SK-N-SH (cell line): Measurements from ENCODE around the gene JAKMIP3.

Experiments used
- EZH2phosphoT487 ChIP-seq: fragments of 200-600 bp; sonication (generic); IDR thresholded peaks from 2 replicates; pipeline ENCODE4 v1.6.1; 2017; ENCODE audit warnings: low read depth, mixed run types, mild to moderate bottlenecking, antibody characterized with exemption, moderate library complexity, borderline replicate concordance
- FOXJ3 ChIP-seq: sonication (generic); formaldehyde crosslinking; IDR thresholded peaks from 2 replicates; pipeline ENCODE4 v1.5.1; 2020; ENCODE audit warnings: mild to moderate bottlenecking, missing genetic modification reagents
- GABPA ChIP-seq: IDR thresholded peaks from 2 replicates; pipeline ENCODE4 v1.4.0; 2012; ENCODE audit warnings: low read depth, mild to moderate bottlenecking
- JUND ChIP-seq: IDR thresholded peaks from 2 replicates; pipeline ENCODE4 v1.4.0; 2012
- POLR2AphosphoS5 ChIP-seq: IDR thresholded peaks from 2 replicates; pipeline ENCODE4 v1.6.1; 2012; ENCODE audit warnings: low read depth, low read length
- RAD21 ChIP-seq: IDR thresholded peaks from 2 replicates; pipeline ENCODE4 v1.6.1; 2012; ENCODE audit warnings: mild to moderate bottlenecking, low read length
- RXRA ChIP-seq: IDR thresholded peaks from 2 replicates; pipeline ENCODE4 v1.4.0; 2012; ENCODE audit warnings: low read depth, mild to moderate bottlenecking, borderline replicate concordance
- SIN3A ChIP-seq: IDR thresholded peaks from 2 replicates; pipeline ENCODE4 v1.6.1; 2012; ENCODE audit warnings: low read depth, mild to moderate bottlenecking, low read length, moderate library complexity, borderline replicate concordance
- TEAD4 ChIP-seq: IDR thresholded peaks from 2 replicates; pipeline ENCODE4 v1.4.0; 2012; ENCODE audit warnings: mild to moderate bottlenecking, borderline replicate concordance; ENCODE audit not compliant: insufficient read depth
- TF ChIP-seq, protein P1 (sequence below): fragments of 200-600 bp; sonication (generic); IDR thresholded peaks from 2 replicates; pipeline ENCODE4 v1.6.1; 2017; ENCODE audit warnings: antibody characterized with exemption, mild to moderate bottlenecking, moderate library complexity
- TF ChIP-seq, protein P2 (sequence below): IDR thresholded peaks from 2 replicates; pipeline ENCODE4 v1.4.0; 2012; ENCODE audit warnings: low read depth
- TF ChIP-seq, protein P3 (sequence below): IDR thresholded peaks from 2 replicates; pipeline ENCODE4; 2012

DNA sequence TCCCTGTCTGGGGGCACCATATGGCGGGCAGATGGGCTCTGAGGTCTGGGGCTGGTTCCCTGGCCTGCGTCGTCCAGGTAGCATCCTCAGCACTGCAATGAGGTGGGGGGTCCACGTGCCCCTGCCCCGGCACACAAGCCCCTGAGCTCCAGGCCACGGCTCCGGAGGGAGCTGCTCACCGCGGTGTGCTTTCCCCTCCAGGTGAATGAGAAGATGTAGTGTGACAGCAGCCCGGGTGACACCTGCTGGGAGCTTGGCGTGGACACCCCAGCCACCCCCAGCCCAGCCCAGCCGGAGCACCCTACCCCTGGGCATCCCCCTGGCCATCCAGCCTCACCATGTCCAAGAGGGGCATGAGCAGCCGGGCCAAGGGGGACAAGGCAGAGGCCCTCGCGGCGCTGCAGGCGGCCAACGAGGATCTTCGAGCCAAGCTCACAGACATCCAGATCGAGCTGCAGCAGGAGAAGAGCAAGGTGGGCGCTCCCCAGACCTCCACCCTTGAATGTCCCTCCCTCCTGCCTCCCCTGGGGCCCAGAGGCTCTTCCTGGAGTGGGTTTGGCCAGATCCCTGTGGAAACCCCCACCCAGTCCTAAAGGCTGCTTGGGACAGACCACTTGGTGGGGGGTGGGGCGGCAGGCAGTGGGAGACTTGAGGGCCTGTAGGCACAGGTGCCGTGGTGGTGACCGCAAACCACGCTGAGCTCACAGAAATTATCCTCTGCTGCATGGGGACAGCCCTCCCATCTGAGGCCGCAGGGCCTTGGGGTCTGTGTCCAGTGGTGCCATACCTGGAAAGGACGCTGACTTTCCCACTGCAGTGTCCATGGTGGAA, 38.9 kb downstream of the JAKMIP3 start:
- TF ChIP-seq, protein P1, sequence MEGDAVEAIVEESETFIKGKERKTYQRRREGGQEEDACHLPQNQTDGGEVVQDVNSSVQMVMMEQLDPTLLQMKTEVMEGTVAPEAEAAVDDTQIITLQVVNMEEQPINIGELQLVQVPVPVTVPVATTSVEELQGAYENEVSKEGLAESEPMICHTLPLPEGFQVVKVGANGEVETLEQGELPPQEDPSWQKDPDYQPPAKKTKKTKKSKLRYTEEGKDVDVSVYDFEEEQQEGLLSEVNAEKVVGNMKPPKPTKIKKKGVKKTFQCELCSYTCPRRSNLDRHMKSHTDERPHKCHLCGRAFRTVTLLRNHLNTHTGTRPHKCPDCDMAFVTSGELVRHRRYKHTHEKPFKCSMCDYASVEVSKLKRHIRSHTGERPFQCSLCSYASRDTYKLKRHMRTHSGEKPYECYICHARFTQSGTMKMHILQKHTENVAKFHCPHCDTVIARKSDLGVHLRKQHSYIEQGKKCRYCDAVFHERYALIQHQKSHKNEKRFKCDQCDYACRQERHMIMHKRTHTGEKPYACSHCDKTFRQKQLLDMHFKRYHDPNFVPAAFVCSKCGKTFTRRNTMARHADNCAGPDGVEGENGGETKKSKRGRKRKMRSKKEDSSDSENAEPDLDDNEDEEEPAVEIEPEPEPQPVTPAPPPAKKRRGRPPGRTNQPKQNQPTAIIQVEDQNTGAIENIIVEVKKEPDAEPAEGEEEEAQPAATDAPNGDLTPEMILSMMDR: no peak
- TF ChIP-seq RXRA (no peak), FOXJ3 (no peak), JUND (no peak), RAD21 (no peak), EZH2phosphoT487 (no peak), POLR2AphosphoS5 (no peak), SIN3A (no peak), GABPA (no peak), TEAD4 (no peak)
- TF ChIP-seq, protein P2, sequence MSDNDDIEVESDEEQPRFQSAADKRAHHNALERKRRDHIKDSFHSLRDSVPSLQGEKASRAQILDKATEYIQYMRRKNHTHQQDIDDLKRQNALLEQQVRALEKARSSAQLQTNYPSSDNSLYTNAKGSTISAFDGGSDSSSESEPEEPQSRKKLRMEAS: no peak
- TF ChIP-seq, protein P3, sequence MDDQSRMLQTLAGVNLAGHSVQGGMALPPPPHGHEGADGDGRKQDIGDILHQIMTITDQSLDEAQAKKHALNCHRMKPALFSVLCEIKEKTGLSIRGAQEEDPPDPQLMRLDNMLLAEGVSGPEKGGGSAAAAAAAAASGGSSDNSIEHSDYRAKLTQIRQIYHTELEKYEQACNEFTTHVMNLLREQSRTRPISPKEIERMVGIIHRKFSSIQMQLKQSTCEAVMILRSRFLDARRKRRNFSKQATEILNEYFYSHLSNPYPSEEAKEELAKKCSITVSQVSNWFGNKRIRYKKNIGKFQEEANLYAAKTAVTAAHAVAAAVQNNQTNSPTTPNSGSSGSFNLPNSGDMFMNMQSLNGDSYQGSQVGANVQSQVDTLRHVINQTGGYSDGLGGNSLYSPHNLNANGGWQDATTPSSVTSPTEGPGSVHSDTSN: no peak
